H1 (cell line): ENCODE measurements around the gene CLIC3. TPM values are rescaled to one million over a fixed set of nuclear protein-coding genes. Genes with fewer than 3 reads are reported as not detected.

Experiments
- CTCF ChIA-PET: fragments of 300-600 bp; sonication (Branson Sonifier 250); formaldehyde crosslinking; loops from one replicate; lab custom pipeline; 2021; ENCODE audit not compliant: partially characterized antibody; lab: Charles Lee
- POLR2A ChIA-PET: fragments of 300-600 bp; sonication (Branson Sonifier 250); formaldehyde crosslinking; loops from one replicate; lab custom pipeline; 2021; ENCODE audit warnings: inconsistent platforms; ENCODE audit not compliant: partially characterized antibody; lab: Charles Lee
- DNase-seq, 2 experiments: peaks; one replicate each; pipeline versions ENCODE4 v3.0.0 to v3.0.0-alpha.2; 2010 to 2022; ENCODE audit warnings: low spot score in 2 of 2, low read depth in 1 of 2, mixed read lengths in 1 of 2
- FAIRE-seq: peaks from 2 replicates; lab custom pipeline; 2011; peaks lifted over from hg19 to GRCh38; lab: Jason Lieb, UNC
- H2AFZ ChIP-seq: 2 replicates; pipeline ENCODE4 v1.8.1; 2012; ENCODE audit warnings: low read length, inconsistent platforms
- H2AK5ac ChIP-seq: 2 replicates; pipeline ENCODE4 v1.6.1; 2013; ENCODE audit warnings: low read depth, low read length
- H2BK120ac ChIP-seq: replicated peaks from 2 replicates; pipeline ENCODE3; 2013; ENCODE audit warnings: low read depth, low read length, inconsistent platforms
- H2BK12ac ChIP-seq: 2 replicates; pipeline ENCODE4 v1.6.1; 2013; ENCODE audit warnings: low read depth, low read length
- H2BK15ac ChIP-seq: 2 replicates; pipeline ENCODE4 v1.6.1; 2013; ENCODE audit warnings: low read length
- H2BK20ac ChIP-seq: 2 replicates; pipeline ENCODE4 v1.6.1; 2013; ENCODE audit warnings: low read length
- H2BK5ac ChIP-seq: 2 replicates; pipeline ENCODE4 v1.6.1; 2013; ENCODE audit warnings: low read depth, low read length
- H3K14ac ChIP-seq: 2 replicates; pipeline ENCODE4 v1.6.1; 2013; ENCODE audit warnings: inconsistent platforms; ENCODE audit not compliant: insufficient read length
- H3K18ac ChIP-seq: 2 replicates; pipeline ENCODE4 v1.6.1; 2013; ENCODE audit warnings: low read length; ENCODE audit errors: extremely low read depth
- H3K23ac ChIP-seq: 2 replicates; pipeline ENCODE4 v1.6.1; 2013; ENCODE audit warnings: inconsistent platforms; ENCODE audit not compliant: insufficient read length
- H3K23me2 ChIP-seq: 2 replicates; pipeline ENCODE4 v1.6.1; 2013; ENCODE audit warnings: low read depth, low read length
- H3K27ac ChIP-seq: 2 replicates; pipeline ENCODE4 v1.6.1; 2011; ENCODE audit warnings: low read depth, low read length, inconsistent platforms
- H3K27me3 ChIP-seq, 4 experiments: replicated peaks in 1 of 4; 1 replicate in 1 of 4; 2 replicates in 3 of 4; pipeline versions ENCODE4 v1.6.1 to v1.8.1; 2011 to 2013; ENCODE audit warnings: low read length in 3 of 4, mild to moderate bottlenecking in 3 of 4, inconsistent platforms in 2 of 4, mixed read lengths in 2 of 4, moderate library complexity in 1 of 4; ENCODE audit not compliant: control insufficient read depth in 3 of 4, insufficient read depth in 3 of 4; ENCODE audit errors: extremely low read depth in 1 of 4
- H3K36me3 ChIP-seq, 4 experiments: 2 replicates each; pipeline versions ENCODE4 v1.6.1 to v1.8.1; 2011 to 2013; ENCODE audit warnings: mild to moderate bottlenecking in 4 of 4, low read length in 3 of 4, moderate library complexity in 2 of 4, control low read depth in 1 of 4, inconsistent platforms in 1 of 4; ENCODE audit not compliant: insufficient read depth in 4 of 4, control insufficient read depth in 2 of 4
- H3K4ac ChIP-seq: replicated peaks from 2 replicates; pipeline ENCODE3; 2013; ENCODE audit warnings: low read length, low read depth, mixed read lengths, inconsistent platforms; ENCODE audit not compliant: insufficient read length
- H3K4me1 ChIP-seq, 4 experiments: replicated peaks in 1 of 4; 1 replicate in 1 of 4; 2 replicates in 3 of 4; pipeline versions ENCODE4 v1.6.1 to v1.8.1; 2011 to 2013; ENCODE audit warnings: low read length in 3 of 4, inconsistent platforms in 2 of 4, mixed read lengths in 1 of 4; ENCODE audit not compliant: insufficient read depth in 4 of 4, control insufficient read depth in 3 of 4
- H3K4me2 ChIP-seq, 2 experiments: 2 replicates each; pipeline versions ENCODE4 v1.6.1 to v1.8.1; 2011 to 2013; ENCODE audit warnings: low read depth in 2 of 2, low read length in 2 of 2, control low read depth in 1 of 2, inconsistent platforms in 1 of 2, mild to moderate bottlenecking in 1 of 2; ENCODE audit not compliant: insufficient read depth in 1 of 2
- H3K4me3 ChIP-seq, 4 experiments: fragments of 200-600, 300-600 bp in 1 of 4; sonication (generic), shearing (Covaris generic), sonication (Bioruptor Twin) in 1 of 4; 2 replicates each; pipeline versions ENCODE4 v1.5.1 to v1.8.1; 2011 to 2016; ENCODE audit warnings: low read length in 4 of 4, low read depth in 3 of 4, control low read depth in 2 of 4, inconsistent platforms in 2 of 4, mild to moderate bottlenecking in 2 of 4, mixed read lengths in 1 of 4, moderate library complexity in 1 of 4; ENCODE audit not compliant: insufficient read depth in 2 of 4; ENCODE audit errors: extremely low read depth in 1 of 4
- H3K56ac ChIP-seq: replicated peaks from 2 replicates; pipeline ENCODE3; 2013; ENCODE audit warnings: low read depth, mild to moderate bottlenecking, mixed read lengths, low read length, inconsistent platforms; ENCODE audit not compliant: insufficient read length
- H3K79me1 ChIP-seq: 2 replicates; pipeline ENCODE4 v1.6.1; 2013; ENCODE audit warnings: low read depth, low read length, control low read depth
- H3K79me2 ChIP-seq, 2 experiments: 2 replicates each; pipeline versions ENCODE4 v1.6.1 to v1.8.1; 2012 to 2013; ENCODE audit warnings: low read length in 2 of 2, mild to moderate bottlenecking in 2 of 2, inconsistent platforms in 1 of 2; ENCODE audit not compliant: insufficient read depth in 2 of 2, control insufficient read depth in 1 of 2
- H3K9ac ChIP-seq, 4 experiments: replicated peaks in 1 of 4; 1 replicate in 1 of 4; 2 replicates in 3 of 4; pipeline versions ENCODE4 v1.6.1 to v1.8.1; 2011 to 2013; ENCODE audit warnings: low read depth in 3 of 4, low read length in 3 of 4, control low read depth in 2 of 4, mild to moderate bottlenecking in 2 of 4, moderate library complexity in 2 of 4, inconsistent platforms in 1 of 4; ENCODE audit errors: extremely low read depth in 1 of 4
- H3K9me3 ChIP-seq, 2 experiments: 2 replicates each; pipeline versions ENCODE4 v1.6.1 to v1.8.1; 2012 to 2013; ENCODE audit warnings: mild to moderate bottlenecking in 2 of 2, moderate library complexity in 2 of 2, control low read depth in 1 of 2, inconsistent platforms in 1 of 2, low read depth in 1 of 2, low read length in 1 of 2, mixed read lengths in 1 of 2; ENCODE audit not compliant: insufficient read depth in 2 of 2
- H4K20me1 ChIP-seq, 2 experiments: replicated peaks in 1 of 2; 2 replicates each; pipeline versions ENCODE3 to v1.8.1; 2011 to 2013; ENCODE audit warnings: inconsistent platforms in 2 of 2, low read length in 2 of 2, mild to moderate bottlenecking in 1 of 2; ENCODE audit not compliant: insufficient read depth in 2 of 2, control insufficient read depth in 1 of 2
- H4K5ac ChIP-seq: 2 replicates; pipeline ENCODE4 v1.6.1; 2013; ENCODE audit warnings: low read length, low read depth, mixed read lengths, inconsistent platforms; ENCODE audit not compliant: insufficient read length
- H4K8ac ChIP-seq: 2 replicates; pipeline ENCODE4 v1.8.0; 2013; ENCODE audit warnings: mild to moderate bottlenecking, moderate library complexity, low read length, inconsistent platforms; ENCODE audit not compliant: insufficient read depth; ENCODE audit errors: extremely low read depth
- H4K91ac ChIP-seq: replicated peaks from 2 replicates; pipeline ENCODE3; 2013; ENCODE audit warnings: low read length, mixed read lengths, inconsistent platforms; ENCODE audit not compliant: insufficient read length
- JUN ChIP-seq: IDR thresholded peaks from 2 replicates; pipeline ENCODE4 v1.6.1; 2011; ENCODE audit warnings: low read depth, mild to moderate bottlenecking, improper control_type of control experiment, low read length
- KDM1A ChIP-seq: fragments of 200-600, 300-600 bp; sonication (generic); IDR thresholded peaks from 2 replicates; pipeline ENCODE4 v1.7.1; 2016; ENCODE audit warnings: mild to moderate bottlenecking, low read length, borderline replicate concordance
- NRF1 ChIP-seq: IDR thresholded peaks from 2 replicates; pipeline ENCODE4 v1.6.1; 2011; ENCODE audit warnings: mild to moderate bottlenecking, low read depth, low read length, improper control_type of control experiment
- RAD21 ChIP-seq, 2 experiments: IDR thresholded peaks in 1 of 2; conservative IDR thresholded peaks in 1 of 2; 2 replicates each; pipeline ENCODE4 v1.6.1; 2011; ENCODE audit warnings: low read depth in 2 of 2, low read length in 2 of 2, improper control_type of control experiment in 1 of 2, inconsistent platforms in 1 of 2, mild to moderate bottlenecking in 1 of 2, moderate library complexity in 1 of 2
- RBBP5 ChIP-seq: IDR thresholded peaks from 2 replicates; pipeline ENCODE4 v1.7.1; 2012; ENCODE audit warnings: low read depth, mild to moderate bottlenecking, inconsistent platforms, low read length, moderate library complexity, borderline replicate concordance
- TBP ChIP-seq: IDR thresholded peaks from 2 replicates; pipeline ENCODE4 v1.6.1; 2011; ENCODE audit warnings: low read depth, low read length, improper control_type of control experiment
- TCF12 ChIP-seq: IDR thresholded peaks from 2 replicates; pipeline ENCODE4 v1.6.1; 2011; ENCODE audit warnings: low read depth, mild to moderate bottlenecking, low read length
- WGBS, 2 experiments: shearing (Covaris generic) in 1 of 2; methylation state at CpG; one replicate each; pipeline versions ENCODE4 v1.1.6 to v1.1.7; 2013 to 2015; ENCODE audit warnings: low lambda C conversion rate in 2 of 2, mixed read lengths in 2 of 2, inconsistent platforms in 1 of 2, low coverage in 1 of 2, missing lambda C conversion rate in 1 of 2; ENCODE audit not compliant: insufficient replicate concordance in 2 of 2, insufficient coverage in 1 of 2, insufficient read length in 1 of 2; ENCODE audit errors: extremely low coverage in 1 of 2, missing lambda C conversion rate in 1 of 2; 5-methylcytosine and 5-hydroxymethylcytosine counted together
- polyA plus RNA-seq, 7 experiments: library from polyadenylated mRNA; depleted of rRNA in 3 of 7; stranded (reverse) in 5 of 7; unstranded in 2 of 7; fragments of >200 nt in 5 of 7; fragments of 200-250 nt in 2 of 7; gene quantifications; 1 replicate in 5 of 7; 2 replicates in 1 of 7; 4 replicates in 1 of 7; pipeline versions ENCODE4 v1.2.1 to v1.2.3, GENCODE V29; 2011 to 2013; ENCODE audit warnings: missing spikeins in 2 of 7, mixed read lengths in 2 of 7
- total RNA-seq: library from RNA; stranded (reverse); fragmentation: NEBNext Ultra II Directional; extraction: Animal tissue kit (Norgen Biotek cat#: 25700); gene quantifications from 2 replicates; pipeline ENCODE4 v1.2.1, GENCODE V29; 2021
- TF ChIP-seq, protein P1 (sequence below), 3 experiments: IDR thresholded peaks; 1 replicate in 2 of 3; 2 replicates in 1 of 3; pipeline versions ENCODE4 v1.5.1 to v1.6.1; 2011; ENCODE audit warnings: low read length in 3 of 3, mild to moderate bottlenecking in 3 of 3, inconsistent platforms in 2 of 3, low read depth in 1 of 3, moderate library complexity in 1 of 3; ENCODE audit not compliant: insufficient read depth in 1 of 3; ENCODE audit errors: control extremely low read depth in 1 of 3
- TF ChIP-seq, protein P2 (sequence below): IDR thresholded peaks from 2 replicates; pipeline ENCODE4 v1.6.1; 2011; ENCODE audit warnings: low read depth, mild to moderate bottlenecking, low read length; ENCODE audit not compliant: insufficient read depth

The CLIC3 gene
- total and polyA plus RNA-seq, 2 of the 8 experiments (the other 6 are each of a cell fraction or from before 2014, with no cell fraction given): 0.12 TPM; not detected in 1

DNA sequence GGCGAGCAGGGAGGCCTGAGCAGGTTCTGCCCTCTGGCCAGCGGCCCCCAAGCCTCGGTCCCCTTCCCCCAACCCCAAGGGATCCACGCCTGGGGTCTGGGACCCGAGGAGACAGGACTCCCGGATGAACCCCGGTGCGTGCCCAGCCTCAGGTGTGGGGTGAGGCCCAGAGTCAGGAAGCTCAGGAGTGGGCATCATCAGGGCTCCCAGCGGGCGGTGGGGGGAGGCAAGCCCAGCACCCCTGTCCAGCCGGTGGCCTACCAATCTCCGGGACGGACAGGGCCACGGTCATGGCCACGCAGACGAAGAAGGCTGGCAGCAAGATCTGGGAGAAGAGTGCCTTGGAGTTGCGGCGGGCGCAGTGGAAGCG is 17.2 kb upstream of the CLIC3 start:
- Histone ChIP-seq H3K14ac (no peak overlapping the region), H2AFZ (no peak overlapping the region), H3K23me2 (no peaks in the 10 kb centered on the region; the same call in 1 of the 2 replicates), H4K20me1 (no peaks in the 10 kb centered on the region), H3K79me1 (no peaks in the 10 kb centered on the region), H2AK5ac (no peak overlapping the region), H3K27ac (no peak overlapping the region), H3K18ac (no peak overlapping the region; the same call in 1 of the 2 replicates), H4K91ac (no peak overlapping the region), H2BK15ac (no peak overlapping the region), H3K23ac (no peak overlapping the region), H3K9ac (no peak overlapping the region), H3K27me3 (no peaks in the 10 kb centered on the region; a peak in 1 of 7 replicates), H2BK120ac (no peak overlapping the region), H3K4me2 (peak overlapping the region in 1 of 2 experiments; percentile 28; a peak in 2 of 4 replicates), H2BK5ac (no peak overlapping the region), H3K4ac (no peak overlapping the region), H3K56ac (no peak overlapping the region), H3K9me3 (peaks cover 0 to 27% of the 10 kb centered on the region in 2 experiments; a peak in 2 of 4 replicates), H3K79me2 (no peaks in the 10 kb centered on the region), H3K4me3 (no peak overlapping the region), H2BK20ac (no peak overlapping the region), H3K4me1 (peaks cover 0 to 7% (median under 1%) of the 10 kb centered on the region in 4 experiments; a peak in 2 of 7 replicates), H4K5ac (no peak overlapping the region), H4K8ac (no peak overlapping the region), H3K36me3 (peaks cover 0 to 13% (median 0%) of the 10 kb centered on the region in 4 experiments; a peak in 1 of 8 replicates), H2BK12ac (no peak overlapping the region)
- CTCF ChIA-PET: interaction anchor here (1.0 to 2.8 kb wide), 4 partner anchors 16 to 87 kb away, joined by 3 to 11 read pairs (median 6); no protein-coding TSS in a partner anchor
- 95% methylated on average over 13 of the region's 20 CpGs; no CpG with 5 or more reads in 1 of the 2 experiments for WGBS, 2 experiments
- DNase-seq: no peak
- POLR2A ChIA-PET: interaction anchor here (0.8 kb wide), 1 partner anchor 13 kb away, joined by 3 read pairs; no protein-coding TSS in a partner anchor
- no peak for FAIRE-seq
- TF ChIP-seq RAD21 (IDR thresholded peaks at IDR 0.05 in 1 of 2, conservative IDR thresholded peaks at IDR 0.05 in 1 of 2; ENCODE audit: low read depth in 2 of 2, low read length in 2 of 2) (no peak), JUN (no peak), KDM1A (no peak), TBP (no peak), NRF1 (no peak), RBBP5 (no peak), TCF12 (no peak)
- TF ChIP-seq, protein P1, sequence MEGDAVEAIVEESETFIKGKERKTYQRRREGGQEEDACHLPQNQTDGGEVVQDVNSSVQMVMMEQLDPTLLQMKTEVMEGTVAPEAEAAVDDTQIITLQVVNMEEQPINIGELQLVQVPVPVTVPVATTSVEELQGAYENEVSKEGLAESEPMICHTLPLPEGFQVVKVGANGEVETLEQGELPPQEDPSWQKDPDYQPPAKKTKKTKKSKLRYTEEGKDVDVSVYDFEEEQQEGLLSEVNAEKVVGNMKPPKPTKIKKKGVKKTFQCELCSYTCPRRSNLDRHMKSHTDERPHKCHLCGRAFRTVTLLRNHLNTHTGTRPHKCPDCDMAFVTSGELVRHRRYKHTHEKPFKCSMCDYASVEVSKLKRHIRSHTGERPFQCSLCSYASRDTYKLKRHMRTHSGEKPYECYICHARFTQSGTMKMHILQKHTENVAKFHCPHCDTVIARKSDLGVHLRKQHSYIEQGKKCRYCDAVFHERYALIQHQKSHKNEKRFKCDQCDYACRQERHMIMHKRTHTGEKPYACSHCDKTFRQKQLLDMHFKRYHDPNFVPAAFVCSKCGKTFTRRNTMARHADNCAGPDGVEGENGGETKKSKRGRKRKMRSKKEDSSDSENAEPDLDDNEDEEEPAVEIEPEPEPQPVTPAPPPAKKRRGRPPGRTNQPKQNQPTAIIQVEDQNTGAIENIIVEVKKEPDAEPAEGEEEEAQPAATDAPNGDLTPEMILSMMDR (IDR thresholded peaks at IDR 0.05; ENCODE audit: control extremely low read depth in 1 of 3, insufficient read depth in 1 of 3, low read depth in 1 of 3, low read length in 3 of 3): no peak
- TF ChIP-seq, protein P2, sequence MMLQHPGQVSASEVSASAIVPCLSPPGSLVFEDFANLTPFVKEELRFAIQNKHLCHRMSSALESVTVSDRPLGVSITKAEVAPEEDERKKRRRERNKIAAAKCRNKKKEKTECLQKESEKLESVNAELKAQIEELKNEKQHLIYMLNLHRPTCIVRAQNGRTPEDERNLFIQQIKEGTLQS: no peak
